Duodenal mucosa (tissue), 2 donors: Measurements from ENCODE around the gene MED27.
A peak's percentile ranks its signal among the peaks of the same experiment; 100 is the strongest.

ENCODE experiments used
- H3K27ac ChIP-seq: one replicate; pipeline ENCODE4 v1.7.0; 2013; ENCODE audit warnings: low read depth, low read length
- H3K27me3 ChIP-seq, 2 donors: one replicate each; pipeline ENCODE4 v1.7.0; 2013; ENCODE audit warnings: low read length in 2 of 2, control low read depth in 1 of 2; ENCODE audit not compliant: insufficient read depth in 2 of 2, control insufficient read depth in 1 of 2
- H3K36me3 ChIP-seq, 2 donors: one replicate each; pipeline ENCODE4 v1.7.0; 2013; ENCODE audit warnings: low read length in 2 of 2, control low read depth in 1 of 2; ENCODE audit not compliant: insufficient read depth in 2 of 2, control insufficient read depth in 1 of 2
- H3K4me1 ChIP-seq, 2 donors: one replicate each; pipeline ENCODE4 v1.7.0; 2013; ENCODE audit warnings: low read length in 2 of 2, control low read depth in 1 of 2; ENCODE audit not compliant: insufficient read depth in 2 of 2, control insufficient read depth in 1 of 2
- H3K4me3 ChIP-seq, 2 donors: one replicate each; pipeline ENCODE4 v1.7.0; 2013; ENCODE audit warnings: low read length in 2 of 2, low read depth in 1 of 2
- H3K9ac ChIP-seq, 2 donors: one replicate each; pipeline ENCODE4 v1.7.0; 2013; ENCODE audit warnings: low read length in 2 of 2, low read depth in 1 of 2
- H3K9me3 ChIP-seq, 2 donors: one replicate each; pipeline ENCODE4 v1.7.0; 2013; ENCODE audit warnings: low read length in 2 of 2, control low read depth in 1 of 2; ENCODE audit not compliant: control insufficient read depth in 1 of 2

The MED27 gene

GRCh38 chr9:132114102-132114707 lies 34.5 kb upstream of the MED27 start:
- Histone ChIP-seq H3K36me3 (no peaks in the 10 kb centered on the region), H3K9me3 (no peaks in the 10 kb centered on the region), H3K4me1 (no peaks in the 10 kb centered on the region), H3K27me3 (peaks cover 0 to 8% of the 10 kb centered on the region in 2 donors), H3K9ac (no peak overlapping the region), H3K4me3 (no peak overlapping the region), H3K27ac (no peak overlapping the region)

- Histone ChIP-seq H3K4me3 (no peak overlapping the region), H3K27me3 (no peaks in the 10 kb centered on the region), H3K27ac (no peak overlapping the region), H3K4me1 (no peaks in the 10 kb centered on the region), H3K36me3 (no peaks in the 10 kb centered on the region), H3K9me3 (no peaks in the 10 kb centered on the region), H3K9ac (no peak overlapping the region)
Observed at GRCh38 chr9:132109291-132109690, 29.6 kb upstream of the MED27 start.

GRCh38 chr9:132108728-132109127 lies 29.1 kb upstream of the MED27 start:
- no peak overlapping the region for H3K4me3 ChIP-seq
- H3K27ac ChIP-seq = no peak overlapping the region
- H3K9me3 ChIP-seq = no peaks in the 10 kb centered on the region
- H3K4me1 ChIP-seq = no peaks in the 10 kb centered on the region
- H3K9ac ChIP-seq = no peak overlapping the region
- no peaks in the 10 kb centered on the region for H3K36me3 ChIP-seq
- H3K27me3 ChIP-seq = no peaks in the 10 kb centered on the region

- Histone ChIP-seq H3K4me3 (no peak overlapping the region), H3K27me3 (peaks cover 0 to 7% of the 10 kb centered on the region in 2 donors), H3K27ac (no peak overlapping the region), H3K9me3 (peaks cover 0 to 3% of the 10 kb centered on the region in 2 donors), H3K4me1 (no peaks in the 10 kb centered on the region), H3K36me3 (no peaks in the 10 kb centered on the region), H3K9ac (no peak overlapping the region)
Observed at GRCh38 chr9:132099741-132100407, 20.2 kb upstream of the MED27 start.

- H3K36me3 ChIP-seq = no peaks in the 10 kb centered on the region
- peaks cover 0 to 3% of the 10 kb centered on the region in 2 donors for H3K9me3 ChIP-seq
- no peaks in the 10 kb centered on the region for H3K4me1 ChIP-seq
- peaks cover 0 to 7% of the 10 kb centered on the region in 2 donors for H3K27me3 ChIP-seq
- H3K9ac ChIP-seq = no peak overlapping the region
- no peak overlapping the region for H3K4me3 ChIP-seq
- H3K27ac ChIP-seq = no peak overlapping the region
Observed at GRCh38 chr9:132099167-132099566, 19.5 kb upstream of the MED27 start.

GRCh38 chr9:132094314-132094791 lies 14.7 kb upstream of the MED27 start:
- H3K36me3 ChIP-seq = no peaks in the 10 kb centered on the region
- H3K9me3 ChIP-seq = no peaks in the 10 kb centered on the region
- peaks cover 0 to 4% of the 10 kb centered on the region in 2 donors for H3K27me3 ChIP-seq
- H3K4me3 ChIP-seq = no peak overlapping the region
- H3K27ac ChIP-seq = no peak overlapping the region
- no peak overlapping the region for H3K9ac ChIP-seq
- H3K4me1 ChIP-seq = no peaks in the 10 kb centered on the region

GRCh38 chr9:132090771-132091170 lies 11.1 kb upstream of the MED27 start:
- H3K4me1 ChIP-seq = no peaks in the 10 kb centered on the region
- H3K9me3 ChIP-seq = no peaks in the 10 kb centered on the region
- no peaks in the 10 kb centered on the region for H3K27me3 ChIP-seq
- H3K36me3 ChIP-seq = no peaks in the 10 kb centered on the region
- no peak overlapping the region for H3K9ac ChIP-seq
- H3K27ac ChIP-seq = no peak overlapping the region
- no peak overlapping the region for H3K4me3 ChIP-seq

- H3K27ac ChIP-seq = no peak overlapping the region
- no peaks in the 10 kb centered on the region for H3K27me3 ChIP-seq
- H3K4me1 ChIP-seq = no peaks in the 10 kb centered on the region
- H3K9ac ChIP-seq = no peak overlapping the region
- no peaks in the 10 kb centered on the region for H3K36me3 ChIP-seq
- H3K4me3 ChIP-seq = no peak overlapping the region
- H3K9me3 ChIP-seq = no peaks in the 10 kb centered on the region
Observed at GRCh38 chr9:132087438-132088030, 7.9 kb upstream of the MED27 start.

- Histone ChIP-seq H3K9me3 (no peaks in the 10 kb centered on the region), H3K27me3 (no peaks in the 10 kb centered on the region), H3K4me1 (peaks cover 17 to 19% of the 10 kb centered on the region in 2 donors), H3K9ac (no peak overlapping the region), H3K4me3 (no peak overlapping the region), H3K27ac (no peak overlapping the region), H3K36me3 (peaks cover 0 to 2% of the 10 kb centered on the region in 2 donors)
Observed at GRCh38 chr9:132082188-132082587, 2.5 kb upstream of the MED27 start.

- H3K4me3 ChIP-seq = peak overlapping the region; percentile 85 to 99
- peaks cover 17 to 19% of the 10 kb centered on the region in 2 donors for H3K4me1 ChIP-seq
- H3K27ac ChIP-seq = no peak overlapping the region
- H3K9ac ChIP-seq = peak overlapping the region; percentile 83 to 94
- H3K9me3 ChIP-seq = no peaks in the 10 kb centered on the region
- no peaks in the 10 kb centered on the region for H3K27me3 ChIP-seq
- peaks cover 17 to 22% of the 10 kb centered on the region in 2 donors for H3K36me3 ChIP-seq
Observed at GRCh38 chr9:132078699-132079356, 839 bp downstream of the MED27 start.
